ENCODE data around the gene TTC19.

The TTC19 gene

GRCh38 chr17:16002708-16003260 is 3.2 kb downstream of the TTC19 start:
- Histone ChIP-seq H3K27ac (ENCODE audit: poor library complexity, severe bottlenecking) (no peak overlapping the region), H3K9me3 (ENCODE audit: severe bottlenecking) (no peaks in the 10 kb centered on the region), H3K36me3 (ENCODE audit: low read depth) (peaks cover 76% of the 10 kb centered on the region), H3K27me3 (ENCODE audit: insufficient read depth, poor library complexity, severe bottlenecking) (no peaks in the 10 kb centered on the region), H3K4me1 (ENCODE audit: insufficient read depth, poor library complexity, severe bottlenecking) (peaks cover 11% of the 10 kb centered on the region), H3K4me3 (ENCODE audit: severe bottlenecking) (no peak overlapping the region)
- TF ChIP-seq CTCF (IDR thresholded peaks at IDR 0.05; ENCODE audit: poor library complexity, severe bottlenecking), result no peak
- ATAC-seq (ENCODE audit: low read depth) (no peak), DNase-seq (ENCODE audit: low spot score) (no peak)

GRCh38 chr17:16003841-16004240 is 4.2 kb downstream of the TTC19 start:
- H3K36me3 ChIP-seq (ENCODE audit: low read depth), result peaks cover 87% of the 10 kb centered on the region

GRCh38 chr17:16005636-16006035 is 6.0 kb downstream of the TTC19 start:
- H3K36me3 ChIP-seq (ENCODE audit: low read depth), result peaks cover 93% of the 10 kb centered on the region
- ATAC-seq (ENCODE audit: low read depth) (no peak), DNase-seq (ENCODE audit: low spot score) (no peak)
- no peaks in the 10 kb centered on the region for H3K27me3 ChIP-seq (ENCODE audit: insufficient read depth, poor library complexity, severe bottlenecking)
- H3K4me3 ChIP-seq (ENCODE audit: severe bottlenecking), result no peak overlapping the region
- no peak overlapping the region for H3K27ac ChIP-seq (ENCODE audit: poor library complexity, severe bottlenecking)
- peaks cover 10% of the 10 kb centered on the region for H3K4me1 ChIP-seq (ENCODE audit: insufficient read depth, poor library complexity, severe bottlenecking)
- no peaks in the 10 kb centered on the region for H3K9me3 ChIP-seq (ENCODE audit: severe bottlenecking)
- no peak for TF ChIP-seq CTCF (IDR thresholded peaks at IDR 0.05; ENCODE audit: poor library complexity, severe bottlenecking)

More at GRCh38 chr17:16003841-16004240, 4.2 kb downstream of the TTC19 start:
- Histone ChIP-seq H3K9me3 (ENCODE audit: severe bottlenecking) (no peaks in the 10 kb centered on the region), H3K4me3 (ENCODE audit: severe bottlenecking) (no peak overlapping the region), H3K27me3 (ENCODE audit: insufficient read depth, poor library complexity, severe bottlenecking) (no peaks in the 10 kb centered on the region), H3K4me1 (ENCODE audit: insufficient read depth, poor library complexity, severe bottlenecking) (peaks cover 11% of the 10 kb centered on the region), H3K27ac (ENCODE audit: poor library complexity, severe bottlenecking) (no peak overlapping the region)
- TF ChIP-seq CTCF (IDR thresholded peaks at IDR 0.05; ENCODE audit: poor library complexity, severe bottlenecking), result no peak
- no peak for DNase-seq (ENCODE audit: low spot score)
- ATAC-seq (ENCODE audit: low read depth), result no peak

- DNase-seq (ENCODE audit: low spot score) (no peak), ATAC-seq (ENCODE audit: low read depth) (no peak)
- H3K9me3 ChIP-seq (ENCODE audit: severe bottlenecking), result no peaks in the 10 kb centered on the region
- no peak overlapping the region for H3K4me3 ChIP-seq (ENCODE audit: severe bottlenecking)
- TF ChIP-seq CTCF (IDR thresholded peaks at IDR 0.05; ENCODE audit: poor library complexity, severe bottlenecking), result no peak
- peaks cover 90% of the 10 kb centered on the region for H3K36me3 ChIP-seq (ENCODE audit: low read depth)
- no peak overlapping the region for H3K27ac ChIP-seq (ENCODE audit: poor library complexity, severe bottlenecking)
- peaks cover 2% of the 10 kb centered on the region for H3K4me1 ChIP-seq (ENCODE audit: insufficient read depth, poor library complexity, severe bottlenecking)
- H3K27me3 ChIP-seq (ENCODE audit: insufficient read depth, poor library complexity, severe bottlenecking), result no peaks in the 10 kb centered on the region
Observed at GRCh38 chr17:16007439-16007838, 7.8 kb downstream of the TTC19 start.

GRCh38 chr17:16013943-16014407 is 14.4 kb downstream of the TTC19 start:
- Histone ChIP-seq H3K27ac (ENCODE audit: poor library complexity, severe bottlenecking) (peak overlapping the region; percentile 70), H3K4me1 (ENCODE audit: insufficient read depth, poor library complexity, severe bottlenecking) (peaks cover 20% of the 10 kb centered on the region), H3K9me3 (ENCODE audit: severe bottlenecking) (no peaks in the 10 kb centered on the region), H3K36me3 (ENCODE audit: low read depth) (peaks cover 80% of the 10 kb centered on the region), H3K4me3 (ENCODE audit: severe bottlenecking) (no peak overlapping the region), H3K27me3 (ENCODE audit: insufficient read depth, poor library complexity, severe bottlenecking) (no peaks in the 10 kb centered on the region)
- TF ChIP-seq CTCF (IDR thresholded peaks at IDR 0.05; ENCODE audit: poor library complexity, severe bottlenecking), result peak; percentile 72
- ATAC-seq (ENCODE audit: low read depth) (peak; percentile 89), DNase-seq (ENCODE audit: low spot score) (no peak)
